ENCODE data around the gene UTP4. TPM values are rescaled to one million over a fixed set of nuclear protein-coding genes. Genes with fewer than 3 reads are reported as not detected.
A peak's percentile ranks its signal among the peaks of the same experiment; 100 is the strongest.

The UTP4 gene
- total RNA-seq, 1 donor from 2014 or later: 117 TPM

GRCh38 chr16:69193855-69194254 is 61.4 kb downstream of the UTP4 start:
- Mint-ChIP-seq H3K4me3 (no peak overlapping the region), H3K27me3 (ENCODE audit: insufficient read depth) (peaks cover 4% of the 10 kb centered on the region), H3K27ac (no peak overlapping the region), H3K36me3 (ENCODE audit: low read depth) (peaks cover 12% of the 10 kb centered on the region), H3K9me3 (no peaks in the 10 kb centered on the region), H3K4me1 (ENCODE audit: low read depth) (peaks cover 31% of the 10 kb centered on the region)
- intact Hi-C loops (cut with micrococcal nuclease): no loop called here
- DNase-seq (ENCODE audit: low spot score): no peak

- H3K4me3 Mint-ChIP-seq: no peak overlapping the region
- H3K9me3 Mint-ChIP-seq: no peaks in the 10 kb centered on the region
- peaks cover 30% of the 10 kb centered on the region for H3K4me1 Mint-ChIP-seq (ENCODE audit: low read depth)
- H3K27me3 Mint-ChIP-seq (ENCODE audit: insufficient read depth): peaks cover 4% of the 10 kb centered on the region
- no peak for DNase-seq (ENCODE audit: low spot score)
- intact Hi-C loops (cut with micrococcal nuclease): no loop called here
- no peak overlapping the region for H3K27ac Mint-ChIP-seq
- H3K36me3 Mint-ChIP-seq (ENCODE audit: low read depth): peaks cover 12% of the 10 kb centered on the region
Observed at GRCh38 chr16:69194488-69194887, 62.0 kb downstream of the UTP4 start.

GRCh38 chr16:69195369-69196029 is 63.0 kb downstream of the UTP4 start:
- DNase-seq (ENCODE audit: low spot score): no peak
- no peak overlapping the region for H3K4me3 Mint-ChIP-seq
- intact Hi-C loops (cut with micrococcal nuclease): no loop called here
- no peak overlapping the region for H3K27ac Mint-ChIP-seq
- H3K36me3 Mint-ChIP-seq (ENCODE audit: low read depth): peaks cover 9% of the 10 kb centered on the region
- H3K27me3 Mint-ChIP-seq (ENCODE audit: insufficient read depth): peaks cover 4% of the 10 kb centered on the region
- H3K9me3 Mint-ChIP-seq: no peaks in the 10 kb centered on the region
- peaks cover 28% of the 10 kb centered on the region for H3K4me1 Mint-ChIP-seq (ENCODE audit: low read depth)

GRCh38 chr16:69197573-69197972 is 65.1 kb downstream of the UTP4 start:
- intact Hi-C loops (cut with micrococcal nuclease): no loop called here

GRCh38 chr16:69199382-69199781 is 66.9 kb downstream of the UTP4 start:
- intact Hi-C loops (cut with micrococcal nuclease): no loop called here
- Mint-ChIP-seq H3K9me3 (no peaks in the 10 kb centered on the region), H3K36me3 (ENCODE audit: low read depth) (peaks cover 2% of the 10 kb centered on the region), H3K4me1 (ENCODE audit: low read depth) (peaks cover 23% of the 10 kb centered on the region), H3K27ac (no peak overlapping the region), H3K27me3 (ENCODE audit: insufficient read depth) (peaks cover 4% of the 10 kb centered on the region), H3K4me3 (no peak overlapping the region)
- DNase-seq (ENCODE audit: low spot score): no peak

More at GRCh38 chr16:69197573-69197972, 65.1 kb downstream of the UTP4 start:
- Mint-ChIP-seq H3K36me3 (ENCODE audit: low read depth) (peaks cover 4% of the 10 kb centered on the region), H3K27ac (no peak overlapping the region), H3K9me3 (no peaks in the 10 kb centered on the region), H3K4me1 (ENCODE audit: low read depth) (peaks cover 24% of the 10 kb centered on the region), H3K4me3 (no peak overlapping the region), H3K27me3 (ENCODE audit: insufficient read depth) (peaks cover 4% of the 10 kb centered on the region)
- DNase-seq (ENCODE audit: low spot score): no peak

- Mint-ChIP-seq H3K27me3 (ENCODE audit: insufficient read depth) (peaks cover 4% of the 10 kb centered on the region), H3K36me3 (ENCODE audit: low read depth) (peaks cover 8% of the 10 kb centered on the region), H3K27ac (no peak overlapping the region), H3K4me1 (ENCODE audit: low read depth) (peaks cover 36% of the 10 kb centered on the region), H3K9me3 (no peaks in the 10 kb centered on the region), H3K4me3 (no peak overlapping the region)
- intact Hi-C loops (cut with micrococcal nuclease): no loop called here
- no peak for DNase-seq (ENCODE audit: low spot score)
Observed at GRCh38 chr16:69201291-69201690, 68.8 kb downstream of the UTP4 start.

GRCh38 chr16:69201787-69202186 is 69.3 kb downstream of the UTP4 start:
- peaks cover 8% of the 10 kb centered on the region for H3K36me3 Mint-ChIP-seq (ENCODE audit: low read depth)
- intact Hi-C loops (cut with micrococcal nuclease): no loop called here
- H3K4me1 Mint-ChIP-seq (ENCODE audit: low read depth): peaks cover 36% of the 10 kb centered on the region
- H3K27ac Mint-ChIP-seq: no peak overlapping the region
- H3K4me3 Mint-ChIP-seq: no peak overlapping the region
- H3K9me3 Mint-ChIP-seq: no peaks in the 10 kb centered on the region
- H3K27me3 Mint-ChIP-seq (ENCODE audit: insufficient read depth): peaks cover 4% of the 10 kb centered on the region
- DNase-seq (ENCODE audit: low spot score): no peak

GRCh38 chr16:69204172-69204571 is 71.7 kb downstream of the UTP4 start:
- Mint-ChIP-seq H3K9me3 (no peaks in the 10 kb centered on the region), H3K4me3 (no peak overlapping the region)
- intact Hi-C loops (cut with micrococcal nuclease): loop anchor here (1.0 to 2.0 kb wide), 2 partner anchors 17 to 38 kb away; partner anchors contain the start of gene SNTB2

GRCh38 chr16:69209735-69210134 is 77.3 kb downstream of the UTP4 start:
- H3K4me1 Mint-ChIP-seq (ENCODE audit: low read depth): peaks cover 10% of the 10 kb centered on the region
- peaks cover 4% of the 10 kb centered on the region for H3K36me3 Mint-ChIP-seq (ENCODE audit: low read depth)
- H3K9me3 Mint-ChIP-seq: no peaks in the 10 kb centered on the region
- DNase-seq (ENCODE audit: low spot score): no peak
- H3K4me3 Mint-ChIP-seq: no peak overlapping the region
- H3K27me3 Mint-ChIP-seq (ENCODE audit: insufficient read depth): no peaks in the 10 kb centered on the region
- no peak overlapping the region for H3K27ac Mint-ChIP-seq
- intact Hi-C loops (cut with micrococcal nuclease): no loop called here

More at GRCh38 chr16:69204172-69204571, 71.7 kb downstream of the UTP4 start:
- Mint-ChIP-seq H3K27ac (peak overlapping the region; percentile 82), H3K36me3 (ENCODE audit: low read depth) (peaks cover 8% of the 10 kb centered on the region), H3K27me3 (ENCODE audit: insufficient read depth) (no peaks in the 10 kb centered on the region), H3K4me1 (ENCODE audit: low read depth) (peaks cover 27% of the 10 kb centered on the region)
- no peak for DNase-seq (ENCODE audit: low spot score)

GRCh38 chr16:69217433-69217832 is 85.0 kb downstream of the UTP4 start:
- intact Hi-C loops (cut with micrococcal nuclease): no loop called here
- no peak overlapping the region for H3K27ac Mint-ChIP-seq
- peaks cover 17% of the 10 kb centered on the region for H3K4me1 Mint-ChIP-seq (ENCODE audit: low read depth)
- H3K9me3 Mint-ChIP-seq: no peaks in the 10 kb centered on the region
- no peaks in the 10 kb centered on the region for H3K36me3 Mint-ChIP-seq (ENCODE audit: low read depth)
- no peaks in the 10 kb centered on the region for H3K27me3 Mint-ChIP-seq (ENCODE audit: insufficient read depth)
- no peak overlapping the region for H3K4me3 Mint-ChIP-seq
- DNase-seq (ENCODE audit: low spot score): no peak

Other genes with a start within 250 kb of the UTP4 start
- gene HAS3, start 27.0 kb upstream of the UTP4 start, total RNA-seq: 0.73 and 0.93 TPM in 2 replicates
- gene CHTF8, start 61 bp upstream of the UTP4 start, total RNA-seq: 134 and 143 TPM in 2 replicates
- gene SNTB2, start 54.5 kb downstream of the UTP4 start, total RNA-seq: 27.9 and 29.4 TPM in 2 replicates
- gene VPS4A, start 178.7 kb downstream of the UTP4 start, total RNA-seq: 37.9 and 42.4 TPM in 2 replicates
- 17.4 and 21.5 TPM in 2 replicates for gene PDF, start 197.9 kb downstream of the UTP4 start, total RNA-seq
- 45.3 and 46.5 TPM in 2 replicates for gene COG8, start 206.9 kb downstream of the UTP4 start, total RNA-seq
- gene NIP7, start 207.1 kb downstream of the UTP4 start, total RNA-seq: 80.7 and 85.8 TPM in 2 replicates
- 1.2 and 1.3 TPM in 2 replicates for gene TMED6, start 219.1 kb downstream of the UTP4 start, total RNA-seq